Kidney (tissue), 14 donors: ENCODE data around the gene HOXD8. TPM values are rescaled to one million over a fixed set of nuclear protein-coding genes. Genes with fewer than 3 reads are reported as not detected.

Source experiments
- DNase-seq, 5 donors: peaks; one replicate each; pipeline ENCODE4 v3.0.0-alpha.2; 2013 to 2020
- FAIRE-seq: peaks from 2 replicates; lab custom pipeline; 2012; peaks lifted over from hg19 to GRCh38; lab: Jason Lieb, UNC
- H3K27ac ChIP-seq, 2 donors: one replicate each; pipeline ENCODE4 v1.7.0; 2013; ENCODE audit warnings: low read depth in 2 of 2, low read length in 2 of 2, inconsistent platforms in 1 of 2
- H3K27me3 ChIP-seq: one replicate; pipeline ENCODE4 v1.7.1; 2013; ENCODE audit warnings: low read length, inconsistent platforms; ENCODE audit not compliant: control insufficient read depth, insufficient read depth
- H3K36me3 ChIP-seq, 3 donors: one replicate each; pipeline versions ENCODE4 v1.7.0 to v1.7.1; 2013; ENCODE audit warnings: low read length in 3 of 3, control low read depth in 1 of 3, inconsistent platforms in 1 of 3; ENCODE audit not compliant: insufficient read depth in 3 of 3, control insufficient read depth in 2 of 3
- H3K4me1 ChIP-seq, 3 donors: one replicate each; pipeline versions ENCODE4 v1.7.0 to v1.7.1; 2013; ENCODE audit warnings: low read length in 3 of 3, inconsistent platforms in 1 of 3, low read depth in 1 of 3; ENCODE audit not compliant: control insufficient read depth in 2 of 3, insufficient read depth in 2 of 3
- H3K4me3 ChIP-seq, 3 donors: one replicate each; pipeline versions ENCODE4 v1.7.0 to v1.8.1; 2013; ENCODE audit warnings: low read length in 3 of 3, control low read depth in 1 of 3, inconsistent platforms in 1 of 3
- H3K9ac ChIP-seq, 3 donors: one replicate each; pipeline versions ENCODE4 v1.7.0 to v1.7.1; 2013; ENCODE audit warnings: low read length in 3 of 3, control low read depth in 1 of 3, inconsistent platforms in 1 of 3
- H3K9me3 ChIP-seq, 3 donors: one replicate each; pipeline versions ENCODE4 v1.7.0 to v1.7.1; 2013; ENCODE audit warnings: low read length in 3 of 3, control low read depth in 1 of 3, inconsistent platforms in 1 of 3; ENCODE audit not compliant: control insufficient read depth in 2 of 3, insufficient read depth in 1 of 3
- intact Hi-C: fragments of 100-400 bp; cut with DNase I; formaldehyde crosslinking; loops from one replicate; pipeline ENCODE4 v1.11.1; 2022
- polyA plus RNA-seq: library from polyadenylated mRNA; stranded (reverse); fragments of 350-450 nt; fragmentation: Illumina TruSeq; extraction: RNeasy Lipid Tissue Mini Kit (QIAGEN cat#74804); gene quantifications from one replicate; pipeline ENCODE4 v1.2.3, GENCODE V29; 2014; ENCODE audit warnings: low read depth, low replicate concordance; ENCODE audit not compliant: insufficient read depth
- total RNA-seq: library from RNA; stranded (reverse); fragmentation: NEBNext Ultra II Directional; extraction: Animal tissue kit (Norgen Biotek cat#: 25700); gene quantifications from one replicate; pipeline ENCODE4 v1.2.1, GENCODE V29; 2021
- TF ChIP-seq, protein P1 (sequence below): IDR thresholded peaks from 3 replicates; pipeline ENCODE4 v1.5.1; 2012; ENCODE audit warnings: mild to moderate bottlenecking, moderate library complexity, borderline replicate concordance; ENCODE audit not compliant: insufficient read depth; ENCODE audit errors: extremely low read depth
- donor health status: control.
- donor health status: control.
- donor health status: control.
- donor health status: control.
- donor health status: control.
- donor health status: DM: yes; HTN: yes; CAD: no.
- donor health status: Normal renal cell carcinoma (clear cell type).

The HOXD8 gene
- total and polyA plus RNA-seq, 2 donors from 2014 or later = 76.5 to 122 TPM

GRCh38 chr2:176112375-176113302 lies 16.9 kb upstream of the HOXD8 start:
- intact Hi-C loops = no loop called here
- H3K9ac ChIP-seq = peak overlapping the region; percentile 57 to 97 (median 84)
- peak overlapping the region; percentile 48 to 89 (median 69) for H3K4me3 ChIP-seq
- peak in 1 of 5 donors; percentile 75 for DNase-seq
- peaks cover 0 to 5% (median 0%) of the 10 kb centered on the region in 3 donors for H3K4me1 ChIP-seq
- H3K27ac ChIP-seq = peak overlapping the region; percentile 94 to 95
- TF ChIP-seq, protein P1, sequence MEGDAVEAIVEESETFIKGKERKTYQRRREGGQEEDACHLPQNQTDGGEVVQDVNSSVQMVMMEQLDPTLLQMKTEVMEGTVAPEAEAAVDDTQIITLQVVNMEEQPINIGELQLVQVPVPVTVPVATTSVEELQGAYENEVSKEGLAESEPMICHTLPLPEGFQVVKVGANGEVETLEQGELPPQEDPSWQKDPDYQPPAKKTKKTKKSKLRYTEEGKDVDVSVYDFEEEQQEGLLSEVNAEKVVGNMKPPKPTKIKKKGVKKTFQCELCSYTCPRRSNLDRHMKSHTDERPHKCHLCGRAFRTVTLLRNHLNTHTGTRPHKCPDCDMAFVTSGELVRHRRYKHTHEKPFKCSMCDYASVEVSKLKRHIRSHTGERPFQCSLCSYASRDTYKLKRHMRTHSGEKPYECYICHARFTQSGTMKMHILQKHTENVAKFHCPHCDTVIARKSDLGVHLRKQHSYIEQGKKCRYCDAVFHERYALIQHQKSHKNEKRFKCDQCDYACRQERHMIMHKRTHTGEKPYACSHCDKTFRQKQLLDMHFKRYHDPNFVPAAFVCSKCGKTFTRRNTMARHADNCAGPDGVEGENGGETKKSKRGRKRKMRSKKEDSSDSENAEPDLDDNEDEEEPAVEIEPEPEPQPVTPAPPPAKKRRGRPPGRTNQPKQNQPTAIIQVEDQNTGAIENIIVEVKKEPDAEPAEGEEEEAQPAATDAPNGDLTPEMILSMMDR = no peak
- no peak for FAIRE-seq
- no peaks in the 10 kb centered on the region for H3K9me3 ChIP-seq
- H3K36me3 ChIP-seq = peaks cover 0 to 8% (median 0%) of the 10 kb centered on the region in 3 donors
- no peaks in the 10 kb centered on the region for H3K27me3 ChIP-seq

- H3K4me1 ChIP-seq = peaks cover 0 to 5% (median 0%) of the 10 kb centered on the region in 3 donors
- DNase-seq = peak in 4 of 5 donors; percentile 72 to 87 (median 79)
- H3K36me3 ChIP-seq = peaks cover 0 to 8% (median 0%) of the 10 kb centered on the region in 3 donors
- TF ChIP-seq, protein P1 = no peak
- H3K27me3 ChIP-seq = no peaks in the 10 kb centered on the region
- H3K9me3 ChIP-seq = no peaks in the 10 kb centered on the region
- peak overlapping the region; percentile 52 to 97 (median 84) for H3K9ac ChIP-seq
- peak overlapping the region; percentile 36 to 89 (median 69) for H3K4me3 ChIP-seq
- peak overlapping the region; percentile 94 to 95 for H3K27ac ChIP-seq
- intact Hi-C loops = no loop called here
- no peak for FAIRE-seq
Measured at GRCh38 chr2:176114120-176114929, 15.2 kb upstream of the HOXD8 start.

DNA sequence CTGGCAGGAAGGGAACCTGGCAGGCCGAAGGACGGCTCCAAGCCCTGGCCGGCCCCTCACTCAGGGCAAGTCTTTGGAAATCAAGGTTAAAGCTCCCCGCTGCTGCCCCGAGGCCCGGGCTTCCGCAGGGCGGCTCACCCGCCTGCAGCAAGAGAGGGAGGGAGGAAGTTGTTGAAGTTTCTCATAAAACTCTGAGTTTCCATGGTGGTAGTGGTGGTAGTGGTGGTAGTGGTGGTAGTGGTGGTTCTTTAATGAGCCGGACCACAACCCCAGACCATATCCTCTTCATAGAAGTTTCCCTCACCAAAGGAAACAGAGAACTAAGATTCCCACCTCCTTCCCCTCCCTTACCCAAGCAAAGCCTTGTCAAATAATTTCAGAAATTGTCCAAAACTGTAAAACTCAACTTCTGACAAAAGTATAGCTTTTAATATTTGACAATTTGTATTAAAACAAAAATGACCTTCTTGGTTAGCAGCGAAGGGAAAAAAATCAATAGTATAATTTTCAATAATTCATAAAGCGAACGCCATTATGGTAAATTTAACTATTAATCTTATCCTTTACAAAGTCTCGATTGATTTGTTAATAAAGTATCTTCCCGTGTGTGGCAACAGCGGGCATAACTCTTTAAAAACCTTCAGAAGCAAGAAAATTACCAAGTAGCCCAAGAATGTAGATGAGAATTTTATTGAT lies 14.4 kb upstream of the HOXD8 start:
- H3K9ac ChIP-seq = peak overlapping the region; percentile 52 to 97 (median 84)
- peak overlapping the region; percentile 94 to 95 for H3K27ac ChIP-seq
- peaks cover 0 to 12% (median 0%) of the 10 kb centered on the region in 3 donors for H3K4me1 ChIP-seq
- H3K27me3 ChIP-seq = no peaks in the 10 kb centered on the region
- TF ChIP-seq, protein P1 = no peak
- FAIRE-seq (no peak), DNase-seq (peak in 1 of 5 donors; percentile 61)
- intact Hi-C loops = no loop called here
- peak overlapping the region; percentile 43 to 89 (median 69) for H3K4me3 ChIP-seq
- H3K9me3 ChIP-seq = no peaks in the 10 kb centered on the region
- peaks cover 0 to 13% (median 0%) of the 10 kb centered on the region in 3 donors for H3K36me3 ChIP-seq
